ENCODE results near the gene CTTN.

The CTTN gene

DNA sequence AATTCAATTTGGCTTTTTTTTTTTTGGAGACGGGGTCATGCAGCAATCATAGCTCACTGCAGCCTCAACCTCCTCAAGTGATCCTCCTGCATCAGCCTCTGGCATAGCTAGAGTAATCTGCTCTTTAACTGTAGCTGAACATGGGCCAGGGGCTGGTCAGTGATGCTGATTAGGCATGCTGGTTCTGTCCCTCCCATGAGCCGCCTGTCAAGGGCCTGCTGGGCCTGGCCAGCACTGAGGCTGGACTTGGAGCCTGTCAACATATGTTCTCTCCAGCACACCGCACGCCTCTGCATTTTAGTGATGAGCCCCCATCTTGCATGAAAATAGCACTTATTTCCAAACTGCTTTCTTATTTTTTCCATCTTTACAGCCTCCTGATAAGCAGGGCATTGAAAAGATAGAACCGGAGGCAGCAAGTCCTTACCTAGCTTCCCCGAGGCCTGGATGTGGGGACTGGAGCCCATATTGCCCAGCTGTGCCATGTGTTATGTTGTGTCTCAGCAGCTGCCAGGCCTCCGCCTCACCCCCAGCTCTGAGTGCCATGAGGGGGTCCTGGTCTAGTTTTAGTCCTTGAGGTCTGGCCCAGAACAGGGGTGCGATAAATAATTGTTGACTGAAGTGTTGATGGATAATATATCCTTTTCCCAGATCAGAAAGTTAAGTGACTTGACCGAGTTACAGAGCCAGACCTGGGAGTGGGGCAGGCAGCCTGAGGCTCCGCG is 80.0 kb downstream of the CTTN start:
- no peak for DNase-seq

DNA sequence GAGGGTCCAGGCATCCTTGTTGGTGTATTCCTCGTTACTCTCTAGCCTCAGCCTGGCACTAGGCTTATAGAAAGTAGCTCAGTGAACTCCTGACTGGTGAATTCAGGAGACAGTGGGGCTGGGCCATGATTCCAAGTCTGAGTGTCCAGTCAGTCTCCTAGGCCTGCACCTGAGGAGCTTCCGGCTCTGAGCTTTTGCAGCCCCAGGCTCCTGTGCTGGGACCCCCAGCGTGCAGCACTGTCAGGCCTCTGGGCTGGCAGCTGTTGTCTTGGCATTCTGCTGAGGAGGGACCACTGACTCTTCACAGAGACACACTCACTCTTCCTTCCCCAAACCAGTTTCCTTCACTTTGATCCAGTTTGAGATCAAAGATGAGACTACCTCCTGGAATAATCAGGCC is 82.4 kb downstream of the CTTN start:
- no peak for DNase-seq

DNA sequence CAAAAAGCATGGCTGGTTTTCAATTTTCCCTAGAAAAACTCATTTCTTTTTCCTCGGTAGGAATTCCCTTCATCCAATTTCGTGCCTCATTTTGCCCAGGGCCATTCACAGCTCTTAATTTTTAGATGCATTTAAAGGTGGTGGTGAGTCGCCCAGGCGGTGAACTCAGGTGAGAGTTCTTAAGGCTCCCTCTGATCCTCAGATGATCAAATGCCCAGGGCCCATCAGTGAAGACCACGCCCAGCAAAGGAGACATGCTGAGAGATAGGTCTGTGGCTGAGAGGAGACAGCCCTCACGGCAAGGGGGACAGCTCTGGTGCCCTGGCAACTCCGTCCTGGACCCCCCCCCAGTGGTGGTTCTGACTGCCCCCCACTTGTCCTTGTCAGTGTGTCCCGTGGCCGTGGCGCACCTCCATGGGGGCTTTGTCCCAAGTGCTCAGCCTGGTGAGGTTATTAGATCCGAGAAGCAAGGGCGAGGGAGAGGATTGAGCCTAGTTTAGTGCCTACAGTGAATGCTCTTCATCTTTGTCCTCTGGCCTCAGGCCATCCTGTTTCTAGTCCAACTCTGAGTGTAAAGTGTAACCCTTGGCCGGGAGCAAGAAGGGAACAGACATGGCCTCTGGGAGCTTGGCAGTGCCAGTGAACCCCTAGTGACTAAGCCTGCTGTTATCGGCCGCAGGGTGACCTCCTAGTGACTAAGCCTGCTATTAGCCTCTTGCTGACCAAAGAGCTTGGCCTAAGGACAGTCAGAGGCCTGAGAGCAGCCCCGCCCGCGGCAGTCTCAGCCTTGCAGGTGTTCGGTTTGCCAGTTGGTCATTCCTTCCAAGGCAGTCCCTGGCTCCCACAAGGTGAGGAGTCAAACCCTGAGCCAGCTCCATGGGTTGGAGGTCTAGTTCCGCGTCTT is 83.5 kb downstream of the CTTN start:
- no peak for DNase-seq

DNA sequence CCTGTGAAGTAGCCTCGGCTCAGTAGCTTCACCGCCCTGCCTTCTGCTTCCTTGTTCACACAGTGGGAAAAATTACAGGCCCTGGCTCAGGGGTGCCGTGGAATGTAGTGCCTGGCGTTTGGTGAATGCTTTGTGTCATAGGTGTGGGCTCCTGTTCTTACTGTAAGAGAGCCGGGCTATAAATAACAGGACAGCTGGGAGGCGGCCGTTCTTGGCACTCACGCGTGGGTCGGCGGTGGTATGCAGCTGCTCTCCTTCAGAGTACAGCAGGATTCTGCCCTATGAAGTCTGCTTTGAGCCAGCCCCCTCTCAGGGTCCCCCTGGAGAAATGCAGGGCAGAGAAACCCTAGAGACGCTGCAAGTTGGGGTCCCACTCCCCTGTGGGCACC is 84.2 kb downstream of the CTTN start:
- DNase-seq: no peak

DNA sequence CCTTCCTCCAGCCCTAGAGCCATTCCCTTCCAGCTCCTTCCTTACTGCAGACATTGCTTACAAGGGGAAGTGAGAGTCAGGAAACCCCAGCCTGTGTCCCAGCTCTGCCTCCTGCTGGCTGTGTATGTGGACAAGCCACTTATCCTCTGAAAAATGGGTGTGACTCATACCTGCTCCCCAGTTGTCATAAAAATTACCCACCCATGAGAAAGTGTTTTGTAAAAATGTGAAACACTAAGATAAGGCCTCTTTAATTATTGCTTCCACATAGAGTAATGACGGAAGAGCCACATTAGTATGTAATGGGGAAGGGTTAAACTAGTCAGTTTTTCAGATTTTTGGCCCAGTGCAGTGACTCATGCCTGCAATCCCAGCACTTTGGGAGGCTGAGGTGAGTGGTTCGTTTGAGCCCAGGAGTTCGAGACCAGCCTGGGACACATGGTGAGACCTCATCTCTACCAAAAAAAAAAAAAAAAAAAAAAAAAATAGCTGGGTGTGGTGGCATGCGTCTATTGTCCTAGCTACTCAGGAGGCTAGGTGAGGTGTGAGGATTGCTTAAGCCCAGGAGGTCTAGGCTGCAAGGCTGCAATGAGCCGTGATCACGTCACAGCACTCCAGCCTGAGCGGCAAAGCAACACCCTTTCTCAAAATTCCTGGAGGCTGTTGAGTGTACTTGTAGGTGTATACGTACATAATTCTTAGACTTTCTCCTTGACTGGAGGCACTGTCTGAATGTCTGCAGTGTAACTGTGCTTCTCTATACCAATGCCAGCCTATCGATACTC is 84.9 kb downstream of the CTTN start:
- no peak for DNase-seq

DNA sequence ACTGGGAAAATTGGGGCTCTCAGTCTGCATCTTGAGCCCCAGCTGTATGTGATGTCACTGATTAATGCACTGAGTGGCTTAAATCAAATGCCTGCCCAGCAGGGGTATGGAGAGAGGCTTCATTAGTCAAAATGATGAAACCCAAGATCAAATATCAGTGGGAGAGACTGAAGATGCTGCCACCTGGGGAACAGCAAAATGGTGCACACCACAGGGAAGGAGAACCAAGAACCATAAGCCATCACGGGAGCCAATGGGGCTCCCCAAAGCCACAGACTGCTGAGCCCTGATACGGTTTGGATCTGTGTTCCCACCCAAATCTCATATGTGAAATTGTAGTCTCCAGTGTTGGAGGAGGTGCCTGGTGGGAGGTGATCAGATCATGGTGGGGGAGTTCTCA is 85.6 kb downstream of the CTTN start:
- no peak for DNase-seq

DNA sequence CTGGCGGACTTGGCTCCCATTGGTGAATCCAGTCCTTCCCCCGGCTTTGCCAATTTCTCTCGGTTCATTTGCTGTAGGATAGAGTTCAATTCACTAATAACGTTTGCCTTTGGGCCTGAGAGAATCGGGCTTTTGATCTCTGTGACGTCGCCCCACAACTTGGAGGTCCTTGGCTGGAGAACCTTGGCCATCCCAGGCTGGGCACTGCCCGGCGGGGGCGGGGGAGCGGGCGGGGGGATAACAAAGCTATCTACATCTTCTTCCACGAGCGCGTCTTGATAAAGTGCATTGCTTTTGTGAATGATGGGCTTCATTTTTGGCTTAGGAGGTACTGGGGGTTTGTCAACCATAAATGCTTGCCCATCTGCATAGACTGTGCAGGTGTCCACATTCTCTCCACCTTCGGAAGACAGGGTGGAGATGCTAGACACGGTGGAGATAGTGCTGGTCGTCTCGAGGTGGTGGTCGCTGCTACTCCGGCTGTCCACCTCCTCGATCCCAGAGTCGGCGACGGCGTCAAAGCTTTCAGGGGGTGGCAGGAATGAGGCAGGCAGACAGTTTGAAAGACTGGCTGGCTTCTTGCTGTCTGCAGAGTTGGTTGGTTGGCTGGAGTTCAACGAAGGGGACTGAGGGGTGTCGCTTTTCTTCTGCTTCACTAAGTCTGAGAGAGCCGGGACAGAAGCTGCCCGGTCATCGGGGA is 87.1 kb downstream of the CTTN start:
- DNase-seq: no peak

DNA sequence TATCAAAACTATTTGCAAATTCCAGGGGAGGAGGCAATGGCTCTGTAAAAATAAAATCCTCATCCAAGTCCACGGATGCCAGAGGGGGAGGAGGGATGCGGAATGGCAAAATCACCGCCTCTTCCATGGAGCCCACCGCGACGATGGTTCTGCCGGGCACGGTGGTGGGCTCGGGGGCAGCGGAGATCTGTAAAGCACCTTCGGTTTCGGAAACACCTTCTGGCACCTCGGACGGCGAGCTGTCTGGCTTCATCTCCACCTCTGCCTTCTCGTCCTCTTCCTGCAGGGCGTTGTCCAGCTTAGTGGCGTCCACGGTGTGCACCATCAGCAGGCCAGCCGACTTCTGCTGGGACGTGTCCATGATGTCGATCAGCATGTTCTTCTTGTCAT is 87.7 kb downstream of the CTTN start:
- no peak for DNase-seq
